Upper lobe of left lung (tissue), 6 donors: ENCODE results near the gene ANKS4B. TPM values are rescaled to one million over a fixed set of nuclear protein-coding genes. Genes with fewer than 3 reads are reported as not detected.
"Not testable (repeated sequence)": the region's sequence is repeated elsewhere in the genome, so short reads cannot be mapped to it uniquely, and the experiment has no call there.

Experiments
- ATAC-seq, 2 donors: fragments of 200-7000 bp; cut with Tn5 transposase; one replicate each; pipeline ENCODE4 v1.9.1; 2022; ENCODE audit warnings: mild to moderate bottlenecking in 2 of 2, moderate library complexity in 2 of 2; ENCODE audit not compliant: low FRiP score in 2 of 2
- DNase-seq, 2 donors: peaks; one replicate each; pipeline ENCODE4 v3.0.0-alpha.2; 2019 to 2020
- H3K27ac ChIP-seq, 4 donors: fragments of 200-600 bp; sonication (generic); one replicate each; pipeline ENCODE4 v1.5.1; 2016 to 2019
- H3K27me3 ChIP-seq, 4 donors: fragments of 200-600 bp; sonication (generic); one replicate each; pipeline ENCODE4 v1.5.1; 2017 to 2019
- H3K36me3 ChIP-seq, 4 donors: fragments of 200-600 bp; sonication (generic); one replicate each; pipeline ENCODE4 v1.5.1; 2016 to 2019
- H3K4me1 ChIP-seq, 4 donors: fragments of 200-600 bp; sonication (generic); one replicate each; pipeline ENCODE4 v1.5.1; 2018 to 2019
- H3K4me3 ChIP-seq, 4 donors: fragments of 200-600 bp; sonication (generic); one replicate each; pipeline ENCODE4 v1.5.1; 2017 to 2019; ENCODE audit warnings: mild to moderate bottlenecking in 2 of 4, moderate library complexity in 1 of 4
- H3K9me3 ChIP-seq, 4 donors: fragments of 200-600 bp; sonication (generic); one replicate each; pipeline ENCODE4 v1.5.1; 2018 to 2019
- EP300 ChIP-seq, 4 donors: sonication (generic); formaldehyde crosslinking; IDR thresholded peaks; one replicate each; pipeline ENCODE4 v1.5.1; 2017; ENCODE audit warnings: antibody characterized with exemption in 4 of 4, control low read depth in 2 of 4
- POLR2A ChIP-seq, 4 donors: fragments of 450-650 bp; IDR thresholded peaks; one replicate each; pipeline ENCODE4 v1.5.1; 2016 to 2017; ENCODE audit warnings: antibody characterized with exemption in 4 of 4, mild to moderate bottlenecking in 2 of 4
- POLR2AphosphoS5 ChIP-seq, 2 donors: sonication (generic); formaldehyde crosslinking; IDR thresholded peaks; one replicate each; pipeline ENCODE4 v1.5.1; 2017; ENCODE audit warnings: antibody characterized with exemption in 2 of 2
- WGBS, 2 donors: methylation state at CpG; one replicate each; pipeline ENCODE4 v1.1.5; 2017 to 2018; 5-methylcytosine and 5-hydroxymethylcytosine counted together
- total RNA-seq, 6 donors: library from RNA; depleted of rRNA in 4 of 6; stranded (reverse); fragments of >200 nt in 4 of 6; gene quantifications; one replicate each; pipeline versions ENCODE4 v1.1.0 to v1.2.1, GENCODE V29; 2016 to 2021
- TF ChIP-seq, protein P1 (sequence below), 6 experiments: fragments of 450-650 bp in 4 of 6; fragments of 200-600 bp in 2 of 6; sonication (generic) in 2 of 6; IDR thresholded peaks; one replicate each; pipeline ENCODE4 v1.5.1; 2016 to 2019; ENCODE audit warnings: antibody characterized with exemption in 6 of 6
- donor health status: DM: no; HTN: no; CAD: no; lungs with moderate emphysema.
- donor health status: DM: no; HTN: yes; CAD: no; lungs with severe emphysema.

The ANKS4B gene
- total RNA-seq, 6 donors from 2014 or later = 0.06 TPM; not detected in 5

DNA sequence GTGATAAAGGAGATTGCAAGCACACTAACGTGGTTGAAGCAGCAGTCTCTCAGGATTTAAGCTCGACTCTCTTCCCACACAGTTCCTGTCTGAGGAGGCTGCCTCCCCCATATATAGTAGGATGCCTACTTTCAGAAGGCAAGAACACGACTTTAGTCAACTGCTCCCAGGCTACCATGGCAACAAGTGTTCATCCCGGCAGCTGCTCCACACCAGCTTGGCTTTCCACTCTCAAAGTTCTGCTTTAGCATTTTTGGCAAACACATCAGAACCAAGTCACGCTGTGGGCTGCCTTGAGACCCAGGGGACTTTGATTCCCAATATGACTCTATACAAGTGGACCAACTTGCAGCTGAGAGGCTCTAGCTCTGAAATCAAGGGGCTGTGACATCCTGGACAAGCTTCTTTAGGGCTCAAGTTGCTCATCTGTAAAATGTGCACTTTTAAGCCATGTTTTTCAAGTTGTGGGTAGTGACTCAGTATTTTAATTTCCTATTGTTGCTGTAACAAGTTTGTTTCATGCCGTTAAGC lies 38.7 kb upstream of the ANKS4B start:
- 56 to 70% methylated on average over 6 of the region's 6 CpGs for WGBS, 2 donors
- no peak for DNase-seq

DNA sequence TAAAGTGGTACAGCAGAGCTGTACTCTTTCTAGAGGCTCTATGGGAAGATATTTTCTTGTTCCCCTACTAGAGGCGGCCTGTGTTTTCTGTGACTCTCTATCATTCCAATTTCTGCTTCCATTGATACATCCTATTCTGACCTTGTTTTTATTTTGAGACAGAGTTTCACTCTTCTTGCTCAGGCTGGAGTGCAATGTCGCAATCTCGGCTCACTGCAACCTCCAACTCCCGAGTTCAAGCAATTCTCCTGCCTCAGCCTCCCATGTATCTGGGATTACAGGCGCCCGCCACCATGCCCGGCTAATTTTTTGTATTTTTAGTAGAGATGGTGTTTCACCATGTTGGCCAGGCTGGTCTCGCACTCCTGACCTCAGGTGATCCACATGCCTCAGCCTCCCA lies 38.2 kb upstream of the ANKS4B start:
- not testable (repeated sequence) for H3K27me3 ChIP-seq, H3K27ac ChIP-seq, ATAC-seq, H3K4me3 ChIP-seq, H3K4me1 ChIP-seq, DNase-seq, H3K9me3 ChIP-seq, H3K36me3 ChIP-seq
- 85 to 90% methylated on average over 8 of the region's 8 CpGs for WGBS, 2 donors

More for the DNA sequence above, 38.7 kb upstream of the ANKS4B start:
- H3K4me1 ChIP-seq = no peaks in the 10 kb centered on the region
- no peak overlapping the region for H3K4me3 ChIP-seq
- no peaks in the 10 kb centered on the region for H3K36me3 ChIP-seq
- no peak overlapping the region for H3K27ac ChIP-seq
- H3K27me3 ChIP-seq = no peaks in the 10 kb centered on the region
- no peak for ATAC-seq
- no peaks in the 10 kb centered on the region for H3K9me3 ChIP-seq
- TF ChIP-seq EP300 (IDR thresholded peaks at IDR 0.05) (no peak), POLR2A (IDR thresholded peaks at IDR 0.05) (no peak), POLR2AphosphoS5 (IDR thresholded peaks at IDR 0.05) (no peak)
- TF ChIP-seq, protein P1, sequence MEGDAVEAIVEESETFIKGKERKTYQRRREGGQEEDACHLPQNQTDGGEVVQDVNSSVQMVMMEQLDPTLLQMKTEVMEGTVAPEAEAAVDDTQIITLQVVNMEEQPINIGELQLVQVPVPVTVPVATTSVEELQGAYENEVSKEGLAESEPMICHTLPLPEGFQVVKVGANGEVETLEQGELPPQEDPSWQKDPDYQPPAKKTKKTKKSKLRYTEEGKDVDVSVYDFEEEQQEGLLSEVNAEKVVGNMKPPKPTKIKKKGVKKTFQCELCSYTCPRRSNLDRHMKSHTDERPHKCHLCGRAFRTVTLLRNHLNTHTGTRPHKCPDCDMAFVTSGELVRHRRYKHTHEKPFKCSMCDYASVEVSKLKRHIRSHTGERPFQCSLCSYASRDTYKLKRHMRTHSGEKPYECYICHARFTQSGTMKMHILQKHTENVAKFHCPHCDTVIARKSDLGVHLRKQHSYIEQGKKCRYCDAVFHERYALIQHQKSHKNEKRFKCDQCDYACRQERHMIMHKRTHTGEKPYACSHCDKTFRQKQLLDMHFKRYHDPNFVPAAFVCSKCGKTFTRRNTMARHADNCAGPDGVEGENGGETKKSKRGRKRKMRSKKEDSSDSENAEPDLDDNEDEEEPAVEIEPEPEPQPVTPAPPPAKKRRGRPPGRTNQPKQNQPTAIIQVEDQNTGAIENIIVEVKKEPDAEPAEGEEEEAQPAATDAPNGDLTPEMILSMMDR (IDR thresholded peaks at IDR 0.05) = no peak

DNA sequence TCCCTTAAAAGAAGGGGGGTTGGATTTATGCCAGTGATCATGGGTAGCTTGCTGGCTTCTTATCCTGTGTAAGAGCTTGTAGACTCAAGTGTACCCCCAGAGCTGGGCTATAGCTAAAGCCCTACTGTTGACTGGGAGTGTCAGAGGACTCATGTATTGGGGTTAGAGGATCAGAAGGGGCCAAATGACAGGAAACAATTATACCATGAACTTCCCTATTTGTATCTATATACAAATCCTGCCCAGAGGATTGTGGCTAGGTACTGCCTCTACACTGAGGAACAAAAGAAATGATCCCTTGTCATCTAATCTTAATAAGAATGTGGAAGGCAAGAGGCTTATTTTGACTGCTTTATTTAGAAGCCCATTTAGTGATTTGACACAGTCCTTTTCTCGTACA lies 36.4 kb upstream of the ANKS4B start:
- H3K9me3 ChIP-seq = no peaks in the 10 kb centered on the region
- no peak for DNase-seq
- no peaks in the 10 kb centered on the region for H3K27me3 ChIP-seq
- no peaks in the 10 kb centered on the region for H3K36me3 ChIP-seq
- ATAC-seq = no peak
- H3K4me1 ChIP-seq = no peaks in the 10 kb centered on the region
- no peak overlapping the region for H3K4me3 ChIP-seq
- TF ChIP-seq POLR2A (IDR thresholded peaks at IDR 0.05) (no peak), EP300 (IDR thresholded peaks at IDR 0.05) (no peak)
- TF ChIP-seq, protein P1 (IDR thresholded peaks at IDR 0.05) = no peak
- H3K27ac ChIP-seq = no peak overlapping the region
- WGBS, 2 donors = 81 to 85% methylated on average over 1 of the region's 1 CpG

DNA sequence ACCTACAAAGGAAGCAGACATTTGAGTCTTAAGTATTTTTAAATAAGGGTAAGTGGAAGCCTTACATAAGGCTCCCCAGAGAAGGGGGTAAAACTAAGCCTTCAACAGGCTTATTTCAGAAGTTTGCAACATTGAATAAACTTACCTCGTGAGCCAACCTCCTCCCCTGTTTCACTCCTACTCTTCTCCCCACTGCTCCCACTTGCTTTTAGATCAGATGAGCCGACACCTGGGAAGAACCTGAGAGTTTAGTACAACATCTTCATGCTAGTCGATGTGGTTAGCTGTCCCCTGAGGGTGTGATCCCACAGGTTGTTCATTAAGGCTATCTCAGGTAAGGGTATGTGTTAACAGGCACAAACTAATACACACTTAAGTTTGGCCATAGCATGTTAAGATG lies 35.9 kb upstream of the ANKS4B start:
- TF ChIP-seq POLR2AphosphoS5 (IDR thresholded peaks at IDR 0.05) (no peak), POLR2A (IDR thresholded peaks at IDR 0.05) (no peak), EP300 (IDR thresholded peaks at IDR 0.05) (no peak)
- TF ChIP-seq, protein P1 (IDR thresholded peaks at IDR 0.05) = no peak
- Histone ChIP-seq H3K4me1 (no peaks in the 10 kb centered on the region), H3K9me3 (no peaks in the 10 kb centered on the region), H3K27ac (no peak overlapping the region), H3K36me3 (no peaks in the 10 kb centered on the region), H3K27me3 (no peaks in the 10 kb centered on the region), H3K4me3 (no peak overlapping the region)
- ATAC-seq (no peak), DNase-seq (no peak)
- WGBS, 2 donors = 78% methylated on average over 3 of the region's 3 CpGs

DNA sequence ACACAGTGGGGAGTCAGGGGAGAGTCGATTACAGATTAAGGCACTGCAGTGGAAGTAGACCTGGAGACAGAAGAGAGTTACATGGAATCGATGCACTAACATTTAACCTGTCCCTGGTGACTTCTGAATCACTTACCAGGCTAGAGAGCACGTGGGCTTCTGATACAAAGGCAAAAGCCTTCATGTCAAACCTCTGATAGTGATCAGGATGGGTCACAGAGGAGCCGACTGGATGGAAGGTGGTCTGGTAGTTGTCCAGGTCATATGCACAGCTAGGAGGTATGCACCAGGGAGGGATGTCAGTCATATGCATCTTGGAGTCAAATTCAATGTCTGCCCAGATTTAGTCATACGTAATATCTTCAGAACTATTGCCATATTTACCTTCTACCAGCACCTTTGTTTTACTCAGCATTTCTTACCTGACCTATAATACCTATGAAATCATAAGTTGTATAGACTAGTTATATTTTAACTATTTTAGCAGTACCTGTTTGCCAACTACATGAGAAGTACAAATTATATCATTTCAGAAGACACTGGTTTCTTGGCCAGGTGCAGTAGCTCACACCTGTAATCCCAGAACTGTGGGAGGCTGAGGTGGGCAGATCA lies 33.8 kb upstream of the ANKS4B start:
- H3K27ac ChIP-seq = no peak overlapping the region
- 74 to 88% methylated on average over 5 of the region's 5 CpGs for WGBS, 2 donors
- no peak for TF ChIP-seq POLR2A (IDR thresholded peaks at IDR 0.05)
- no peak for TF ChIP-seq EP300 (IDR thresholded peaks at IDR 0.05)
- no peak for TF ChIP-seq POLR2AphosphoS5 (IDR thresholded peaks at IDR 0.05)
- TF ChIP-seq, protein P1 (IDR thresholded peaks at IDR 0.05) = no peak
- H3K4me1 ChIP-seq = no peaks in the 10 kb centered on the region
- H3K36me3 ChIP-seq = no peaks in the 10 kb centered on the region
- DNase-seq (no peak), ATAC-seq (no peak)
- H3K27me3 ChIP-seq = no peaks in the 10 kb centered on the region
- no peak overlapping the region for H3K4me3 ChIP-seq
- no peaks in the 10 kb centered on the region for H3K9me3 ChIP-seq
